CD4-positive, alpha-beta T cell treated with Interleukin-2 at 100 ng/mL for 4 hours (primary cell): ENCODE measurements around the gene AFAP1L2.
"Not testable (repeated sequence)": the region's sequence is repeated elsewhere in the genome, so short reads cannot be mapped to it uniquely, and the experiment has no call there.

Experiments
- DNase-seq: peaks from one replicate; pipeline ENCODE4 v3.0.0-alpha.2; 2020; ENCODE audit warnings: low spot score

AFAP1L2 gene

DNA sequence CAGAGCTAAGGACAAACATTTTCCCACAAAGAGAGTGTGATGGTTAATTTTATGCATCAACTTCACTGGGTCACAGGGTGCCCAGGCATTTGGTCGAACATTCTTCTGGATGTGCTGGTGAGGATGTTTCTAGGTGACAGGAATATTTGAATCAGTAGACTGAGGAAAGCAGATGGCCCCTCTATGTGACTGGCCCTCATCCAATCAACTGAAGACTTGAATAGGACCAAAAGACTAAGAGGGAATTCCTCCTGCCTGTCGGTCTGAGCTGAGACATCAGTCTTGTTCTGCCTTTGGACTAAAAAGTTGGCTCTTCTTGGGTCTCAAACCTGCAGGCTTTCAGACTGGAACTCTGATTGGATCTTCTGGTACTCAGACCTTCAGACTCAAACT lies 44.4 kb downstream of the AFAP1L2 start:
- DNase-seq = no peak

DNA sequence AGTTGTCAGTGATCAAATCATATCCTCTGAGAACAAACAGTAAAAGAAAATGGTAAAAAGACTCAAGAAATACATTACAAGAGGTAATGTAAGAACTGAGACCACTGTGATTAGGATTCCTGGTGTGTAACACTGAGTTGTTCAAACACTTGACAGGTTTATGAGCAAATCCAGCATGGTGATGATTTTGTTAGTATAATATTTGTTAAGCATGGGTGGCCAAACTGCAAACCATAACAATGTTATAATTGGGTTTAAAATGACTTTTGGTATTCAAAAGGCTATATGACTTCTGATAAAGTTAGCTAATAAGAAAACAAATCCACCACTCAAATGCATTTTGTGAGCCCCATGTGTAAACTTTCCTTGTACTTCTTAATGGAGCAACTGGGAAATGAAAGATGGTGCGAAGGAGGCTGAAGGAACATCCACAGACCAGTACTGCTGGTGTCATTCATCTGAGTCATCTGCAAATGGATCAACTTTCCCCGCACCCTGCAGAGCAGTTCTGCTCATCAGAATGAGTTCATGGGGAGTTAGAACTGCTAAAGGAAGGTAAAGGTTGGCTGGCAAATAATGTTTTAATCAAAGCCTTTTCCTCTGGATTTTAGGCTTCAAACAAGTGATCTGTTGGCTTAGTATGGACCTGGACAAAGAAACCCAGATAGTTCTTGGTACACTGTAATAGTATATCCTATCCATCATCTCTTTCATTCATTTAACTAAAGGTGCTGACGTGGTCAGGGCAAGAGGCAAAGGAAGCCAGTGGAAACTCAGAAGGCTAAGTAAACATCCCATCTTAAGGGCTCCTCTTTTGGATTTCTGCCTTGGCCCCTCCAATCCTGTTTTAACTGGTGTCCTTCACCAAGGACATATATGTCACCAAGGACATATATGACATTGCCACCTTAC lies 45.0 kb downstream of the AFAP1L2 start:
- DNase-seq = no peak

DNA sequence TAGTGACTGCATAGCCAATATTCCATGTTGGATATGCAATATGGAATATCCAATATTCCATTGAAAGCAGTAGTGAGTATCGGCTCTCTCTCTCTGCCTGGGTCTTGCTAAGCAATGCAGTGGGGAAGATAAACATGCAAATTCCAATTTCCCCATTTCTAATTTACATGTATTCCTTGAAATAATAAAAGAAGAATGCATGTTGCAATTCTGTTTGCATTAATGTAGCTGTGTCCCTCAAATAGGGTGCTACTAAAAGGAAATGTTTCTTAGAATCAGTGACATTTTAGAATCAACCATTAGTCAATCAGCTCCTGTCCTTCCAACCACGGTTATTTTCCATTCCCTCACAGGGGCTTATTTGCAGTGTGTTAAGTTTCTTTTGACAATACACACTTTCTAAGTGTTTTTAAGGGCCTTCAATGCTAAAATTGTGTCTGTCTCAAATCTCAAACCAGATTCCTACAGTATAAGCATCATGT lies 46.7 kb downstream of the AFAP1L2 start:
- DNase-seq = no peak

DNA sequence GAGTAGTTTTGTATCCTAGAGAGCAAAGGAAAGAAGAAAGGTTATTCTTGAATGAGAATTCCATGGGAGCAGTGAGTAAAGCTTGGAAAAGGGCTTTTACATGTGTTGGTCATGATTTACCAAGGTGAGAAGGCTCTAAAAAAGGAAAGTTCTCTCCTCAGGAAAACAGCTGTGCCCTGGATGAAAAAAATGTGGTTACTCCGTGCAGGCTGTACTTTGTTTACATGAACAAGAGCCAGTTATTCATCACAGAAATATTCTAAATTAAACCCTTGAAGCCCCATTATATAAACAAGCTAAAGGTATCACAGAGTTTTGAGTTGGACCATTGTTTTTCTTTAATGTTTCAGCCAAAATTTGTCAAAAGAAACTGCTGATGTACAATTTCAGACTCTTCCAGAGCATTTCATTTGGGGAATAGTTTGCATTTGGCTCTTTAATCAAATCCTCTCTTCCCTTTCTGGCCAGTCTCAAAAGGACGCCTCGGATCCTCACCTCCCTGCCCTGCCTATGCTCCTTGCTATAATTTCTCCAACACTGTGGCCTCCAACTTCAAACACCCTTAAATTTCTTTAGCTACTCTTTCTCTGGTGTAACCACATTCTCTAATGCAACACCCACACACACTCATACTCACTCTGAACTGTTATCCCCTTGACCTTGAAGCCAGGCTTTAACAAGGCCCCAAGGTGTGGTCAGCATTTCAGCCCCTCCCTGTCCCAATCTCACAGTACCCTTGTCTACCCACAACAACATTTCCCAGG lies 47.4 kb downstream of the AFAP1L2 start:
- DNase-seq = no peak

DNA sequence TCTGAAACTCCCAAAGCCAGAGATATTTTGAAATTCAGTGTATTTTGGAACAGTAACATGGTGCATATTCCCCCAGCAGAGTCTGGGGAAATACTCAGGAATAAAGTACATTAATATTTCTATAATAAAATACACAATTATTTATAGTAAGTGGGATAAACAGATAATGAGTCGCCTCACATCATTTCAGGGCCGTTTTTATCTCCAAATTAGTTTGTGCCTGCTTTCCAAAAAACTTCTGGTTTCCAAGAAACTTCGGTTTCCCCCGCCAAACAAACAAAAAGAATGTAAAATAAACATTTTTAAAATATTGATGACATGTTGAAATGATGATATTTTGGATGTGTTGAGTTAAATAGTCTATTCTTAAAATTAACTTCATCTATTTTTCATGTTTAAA lies 48.2 kb downstream of the AFAP1L2 start:
- DNase-seq = no peak

DNA sequence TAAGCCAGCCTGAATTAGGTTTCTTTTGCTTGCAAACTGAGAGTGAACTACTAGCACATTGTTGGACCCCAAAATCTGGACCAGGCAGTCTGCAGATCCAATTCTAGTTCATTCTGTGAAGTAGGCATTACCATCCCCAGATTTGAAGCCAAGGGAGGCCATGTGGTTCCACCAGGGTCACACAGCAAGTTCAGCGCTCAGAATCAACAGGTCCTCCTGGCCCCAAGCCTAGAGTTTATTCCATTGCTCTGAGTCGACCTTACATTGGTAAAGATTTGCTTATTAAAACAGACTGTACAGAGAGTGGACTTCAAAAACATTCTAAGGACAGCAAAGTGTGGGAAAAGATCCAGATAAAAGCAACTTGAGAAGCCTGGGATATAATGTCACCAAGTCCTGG lies 50.9 kb downstream of the AFAP1L2 start:
- no peak for DNase-seq

DNA sequence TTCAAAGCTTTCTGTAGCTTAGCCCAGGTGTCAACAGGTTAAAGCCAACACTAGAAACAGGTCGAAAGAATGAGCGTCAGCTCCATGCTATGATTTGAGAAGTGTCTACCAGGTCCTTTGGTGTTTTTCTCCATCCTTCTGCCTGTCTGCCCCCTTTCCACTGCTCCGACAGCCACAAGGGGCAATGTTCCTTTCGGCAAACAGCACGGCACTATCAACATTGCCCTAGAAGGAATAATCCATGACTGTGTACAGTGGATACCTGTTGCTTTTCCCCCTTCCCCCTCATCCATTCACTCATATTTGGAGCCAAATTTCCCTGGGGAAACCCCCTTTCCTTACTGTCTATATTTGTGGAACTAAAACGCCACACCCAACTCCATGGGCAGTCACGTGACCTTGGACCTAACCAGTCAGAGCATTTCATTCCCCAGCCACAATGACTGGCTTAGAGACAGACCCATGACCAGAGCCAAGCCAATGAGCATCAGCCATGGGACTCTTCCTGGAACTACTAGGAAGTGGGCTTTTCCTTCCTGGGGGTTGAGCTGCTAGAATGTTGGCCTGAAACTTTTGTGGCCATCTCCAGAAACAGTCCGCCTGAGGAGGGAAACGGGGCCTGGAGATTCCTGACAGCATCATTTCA lies 51.5 kb downstream of the AFAP1L2 start:
- no peak for DNase-seq

DNA sequence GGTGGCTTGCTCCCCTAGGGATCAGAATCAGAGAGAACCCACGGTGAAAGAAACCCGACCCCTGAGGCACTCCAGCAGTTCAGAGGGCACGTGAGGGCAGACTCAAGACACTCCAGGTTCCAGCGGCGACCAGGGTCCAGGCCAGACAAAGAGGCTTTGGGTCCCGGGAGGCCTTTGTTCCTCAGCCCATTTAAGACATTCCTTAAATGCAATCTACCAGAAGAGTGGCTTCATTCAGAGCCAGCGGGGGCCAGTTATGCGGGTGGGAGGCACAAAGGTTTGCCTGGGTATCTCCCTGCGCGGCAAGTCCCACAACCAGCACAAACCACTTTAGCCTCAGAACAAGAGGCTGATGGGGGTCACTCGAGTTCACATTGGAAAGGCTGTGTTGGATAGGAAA lies 53.6 kb downstream of the AFAP1L2 start:
- DNase-seq = no peak

DNA sequence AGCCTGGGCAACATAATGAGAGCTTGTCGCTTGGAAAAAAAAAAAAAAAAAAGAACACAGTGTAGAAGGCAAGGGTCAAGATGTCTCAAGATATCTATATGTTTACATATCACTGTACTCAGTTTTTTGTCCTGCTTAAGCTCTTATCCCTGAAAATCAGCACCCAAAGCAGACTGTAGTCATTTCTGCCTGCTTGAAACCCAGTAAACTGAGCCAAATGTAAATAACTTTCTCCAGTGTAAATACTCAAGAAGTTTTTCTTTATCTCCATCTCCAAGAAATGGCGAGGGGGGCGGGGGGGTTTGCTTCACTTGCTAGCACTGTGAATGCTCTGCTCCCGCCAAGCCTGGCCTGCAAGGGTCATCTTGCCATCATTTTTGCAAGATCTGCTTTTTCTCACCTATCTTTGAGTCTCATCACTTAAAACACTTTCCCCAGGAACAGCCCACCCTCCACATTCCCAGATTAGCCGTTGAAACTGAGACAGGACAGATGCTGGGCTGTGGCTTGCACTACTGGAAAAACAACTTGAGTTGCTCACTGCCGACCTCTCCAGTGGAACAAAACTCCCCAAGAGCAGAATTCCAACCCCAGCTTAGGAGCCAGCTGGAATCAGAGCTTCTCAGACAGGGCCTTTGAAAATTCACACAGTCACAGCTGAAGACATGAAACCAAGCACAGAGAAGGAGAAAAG lies 54.6 kb downstream of the AFAP1L2 start:
- no peak for DNase-seq

DNA sequence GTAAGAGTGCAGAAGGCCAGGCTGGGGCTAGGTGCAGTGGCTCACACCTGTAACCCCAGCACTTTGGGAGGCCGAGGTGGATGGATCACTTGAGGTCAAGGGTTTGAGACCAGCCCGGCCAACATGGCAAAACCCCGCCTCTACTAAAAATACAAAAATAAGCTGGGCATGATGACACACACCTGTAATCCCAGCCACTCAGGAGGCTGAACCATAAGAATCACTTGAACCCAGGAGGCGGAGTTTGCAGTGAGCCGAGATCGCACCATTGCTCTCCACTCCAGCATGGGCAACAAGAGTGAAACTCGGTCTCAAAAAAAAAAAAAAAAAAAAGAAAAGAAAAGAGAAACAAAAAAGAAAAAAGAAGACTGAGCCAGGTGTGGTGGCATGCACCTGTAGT lies 55.2 kb downstream of the AFAP1L2 start:
- DNase-seq = not testable (repeated sequence)

DNA sequence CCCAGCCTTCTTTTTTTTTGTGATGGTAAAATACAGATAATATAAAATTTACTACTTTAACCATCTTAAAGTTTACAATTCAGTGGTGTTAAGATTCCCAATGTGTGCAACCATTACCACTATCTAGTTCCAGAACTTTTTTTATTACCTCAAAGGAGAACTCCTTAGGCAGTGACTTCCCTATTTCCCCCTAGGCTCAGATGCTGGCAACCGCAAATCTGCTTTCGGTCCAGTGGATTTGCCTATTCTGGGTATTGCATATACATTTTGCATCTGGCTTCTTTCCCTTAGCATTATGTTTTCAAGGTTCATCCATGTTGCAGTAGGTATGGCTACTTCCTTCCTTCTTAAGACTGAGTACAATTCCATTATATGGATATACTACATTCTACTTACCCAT lies 56.5 kb downstream of the AFAP1L2 start:
- DNase-seq = no peak

DNA sequence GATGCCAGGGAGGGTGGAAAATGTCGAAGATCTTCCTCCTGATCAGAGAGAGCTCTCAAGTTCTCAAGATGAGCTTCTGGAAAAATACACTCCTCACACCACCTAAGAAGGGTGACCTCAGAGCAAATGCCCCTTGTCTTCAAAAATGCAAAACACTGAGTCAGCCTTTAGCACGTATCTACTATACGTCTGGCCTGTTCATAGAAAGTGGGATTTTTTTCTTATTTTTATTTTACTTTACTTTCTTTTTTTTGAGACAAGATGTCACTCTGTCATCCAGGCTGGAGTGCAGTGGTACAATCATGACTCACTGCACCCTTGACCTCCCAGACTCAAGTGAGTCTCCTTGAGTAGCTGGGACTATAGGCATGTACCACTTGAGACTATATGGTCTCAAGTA lies 57.1 kb downstream of the AFAP1L2 start:
- no peak for DNase-seq

DNA sequence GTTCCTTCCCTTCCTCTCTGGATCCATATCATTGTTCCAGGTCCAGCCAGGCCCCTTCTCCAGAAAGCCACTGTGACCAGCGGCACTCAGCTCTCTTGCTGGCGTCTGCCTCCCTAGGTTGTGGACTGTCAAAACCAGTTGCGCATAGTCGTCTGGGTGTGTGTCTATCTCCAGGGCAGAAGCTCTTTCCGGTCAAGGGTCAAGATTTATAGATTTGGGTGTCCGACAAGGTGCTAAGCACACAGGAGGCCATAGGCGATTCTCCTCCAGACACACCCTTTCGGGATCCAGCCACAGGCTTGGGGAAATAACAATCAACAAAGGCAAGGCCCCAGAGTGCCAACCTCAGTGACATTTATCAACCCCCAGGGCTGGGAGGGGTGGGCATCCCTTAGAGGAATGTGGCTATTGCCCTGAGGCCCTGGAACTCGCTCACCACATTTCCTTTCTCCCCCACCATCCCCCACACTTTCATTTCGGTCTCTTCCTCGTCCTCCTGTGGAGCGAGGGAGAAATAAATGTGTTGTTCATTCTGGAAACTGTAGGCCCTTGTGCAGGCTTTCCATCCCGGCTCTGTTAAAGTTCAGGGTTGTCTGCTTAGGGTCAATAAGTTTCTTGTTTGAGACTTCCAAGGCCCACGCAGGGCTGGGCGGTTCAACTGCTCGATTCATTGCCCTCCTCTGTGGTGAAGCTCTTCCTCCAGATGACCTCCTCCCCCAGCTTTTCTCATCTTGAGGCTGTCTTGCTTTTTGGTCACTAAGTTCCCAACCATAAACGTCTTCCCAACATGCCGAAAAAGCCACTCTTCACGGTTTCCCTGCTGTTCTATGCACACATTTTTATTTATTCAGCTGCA lies 57.9 kb downstream of the AFAP1L2 start:
- no peak for DNase-seq

DNA sequence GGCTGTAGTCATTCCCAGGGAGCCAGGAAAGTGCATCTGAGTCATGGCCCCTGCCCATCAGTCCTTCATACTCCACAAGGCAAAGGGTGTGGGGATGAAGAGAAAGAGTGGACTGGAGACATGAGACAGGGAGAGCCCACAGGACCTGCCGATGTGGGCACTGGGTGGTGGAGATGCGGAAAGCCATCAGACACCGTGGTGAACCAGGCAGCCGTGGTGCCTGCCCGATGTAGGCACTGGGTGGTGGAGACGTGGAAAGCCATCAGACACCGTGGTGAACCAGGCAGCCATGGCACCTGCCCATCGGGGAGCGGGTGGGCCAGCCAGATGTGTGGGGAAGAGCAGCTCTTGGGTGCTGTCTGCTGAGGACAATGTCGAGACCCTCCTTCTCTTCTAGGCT lies 58.6 kb downstream of the AFAP1L2 start:
- no peak for DNase-seq

DNA sequence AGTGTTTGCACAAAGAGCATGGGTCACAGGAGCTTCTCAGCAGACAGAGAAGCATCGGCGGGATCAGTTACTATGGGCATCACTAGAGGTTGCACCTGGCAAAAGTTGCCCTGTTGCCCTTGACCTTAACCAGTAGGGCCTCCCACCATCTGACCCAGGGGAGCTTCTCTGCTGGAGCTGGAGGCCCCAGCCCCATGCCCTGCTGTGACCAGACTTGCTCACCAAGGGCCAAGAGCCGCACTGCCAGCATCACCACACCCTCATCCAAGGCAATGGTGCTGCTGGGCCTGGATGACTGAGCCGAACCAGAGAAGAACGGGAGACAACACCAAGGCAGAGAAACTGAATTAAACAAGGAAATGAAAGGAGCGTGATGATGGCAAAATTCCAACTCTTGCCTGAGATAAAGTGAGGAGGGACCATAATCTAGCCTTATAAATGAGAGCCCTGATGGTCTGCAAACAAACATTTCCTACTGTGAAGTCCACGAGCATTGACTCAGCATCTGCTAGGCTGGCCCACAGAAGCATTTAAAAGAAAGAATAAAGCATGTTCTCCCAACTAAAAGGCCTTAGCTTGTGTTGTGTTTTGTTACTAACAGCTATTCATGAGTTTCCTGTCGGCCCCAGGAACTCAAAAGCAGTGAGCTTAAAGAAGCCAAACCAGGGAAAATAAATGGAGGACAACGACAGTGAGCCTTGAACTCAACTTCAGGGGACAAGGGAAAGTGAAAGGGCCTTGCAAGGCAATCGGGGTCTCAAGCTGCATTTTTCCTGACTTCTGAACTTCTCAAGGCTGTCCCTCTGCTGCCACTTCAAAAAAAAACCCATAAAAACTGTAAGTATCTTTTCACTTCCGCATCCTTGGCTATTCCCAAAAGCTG lies 60.4 kb downstream of the AFAP1L2 start:
- DNase-seq = no peak

DNA sequence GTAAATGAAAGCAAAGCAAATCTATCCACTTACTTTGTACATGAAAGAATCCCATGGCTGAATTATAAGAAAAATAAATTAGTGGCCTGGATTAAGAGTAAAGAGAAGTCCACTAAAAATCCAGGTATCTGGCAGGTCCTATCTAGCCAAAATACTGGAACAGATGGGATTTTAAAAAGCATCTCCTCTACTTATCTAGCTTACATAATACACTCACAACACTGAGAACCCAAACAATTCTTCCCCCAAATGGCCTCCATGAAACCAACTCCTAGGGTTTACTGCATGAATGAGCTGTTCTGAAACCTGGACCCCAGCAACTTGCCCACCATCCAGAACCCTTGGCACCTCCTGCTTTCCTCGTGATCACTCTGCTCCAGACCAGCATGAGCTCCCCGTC lies 61.3 kb downstream of the AFAP1L2 start:
- no peak for DNase-seq

DNA sequence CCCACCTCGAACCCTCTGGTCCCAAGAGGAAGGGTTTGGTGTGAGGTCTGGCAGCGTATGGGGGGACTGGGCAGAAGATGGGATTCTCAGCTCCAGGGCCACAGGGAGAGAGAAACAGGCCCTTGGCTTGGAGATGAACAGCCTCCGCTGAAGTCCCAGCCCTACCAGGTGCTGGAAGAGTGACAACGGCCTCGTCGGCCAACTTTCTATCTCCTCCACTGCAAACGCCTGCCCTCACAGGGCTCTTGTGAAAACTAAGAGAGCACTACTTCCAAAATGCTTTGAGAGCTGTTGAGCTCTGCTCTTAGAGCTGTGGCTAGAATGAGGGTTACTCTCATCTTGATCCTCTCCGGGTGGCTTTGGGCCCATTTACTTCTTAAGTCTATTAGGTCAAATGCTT lies 63.5 kb downstream of the AFAP1L2 start:
- no peak for DNase-seq

DNA sequence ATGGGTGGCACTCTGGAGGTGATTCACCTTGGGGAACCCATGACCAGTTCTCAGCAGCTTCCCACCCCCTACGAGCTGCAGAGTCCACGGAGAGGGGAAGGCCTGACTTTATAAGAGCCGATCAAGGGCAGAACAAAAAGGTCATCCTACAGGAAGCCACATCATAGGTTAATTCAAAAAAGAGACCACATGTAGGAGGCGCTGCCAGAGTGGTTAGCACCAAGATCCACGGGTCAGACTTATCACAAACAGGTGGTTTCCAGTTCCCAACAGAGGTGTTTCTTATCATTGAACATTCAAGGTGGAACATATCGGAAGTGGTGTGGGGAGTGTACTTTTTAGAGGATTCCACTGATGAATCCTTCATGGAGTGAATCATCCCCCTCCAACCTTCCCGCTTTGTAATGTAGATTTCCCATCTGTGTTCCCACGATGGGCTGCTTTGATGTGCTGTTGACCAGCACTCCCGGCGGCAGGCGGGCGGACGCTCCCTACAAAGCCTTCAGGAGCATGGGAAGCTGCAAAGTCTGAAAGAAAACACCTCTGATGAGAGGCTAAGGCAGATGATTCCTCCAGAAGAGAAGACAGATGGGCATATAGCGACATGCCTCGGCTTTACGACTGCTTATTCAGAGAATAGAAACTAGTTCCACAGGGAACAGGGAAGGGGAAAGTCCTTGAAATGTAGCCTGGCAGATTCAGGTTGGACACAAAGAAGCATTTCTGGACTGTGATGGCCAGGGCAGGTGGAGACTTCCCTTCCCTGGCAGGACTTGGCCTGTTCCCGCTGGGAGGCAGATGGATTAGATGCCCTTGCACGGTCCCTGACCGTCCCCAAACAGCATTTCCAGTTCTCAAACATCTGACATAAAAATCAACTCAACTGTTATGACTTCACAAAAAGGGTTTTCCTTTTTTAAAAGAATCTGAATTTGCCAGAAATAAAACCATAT lies 66.5 kb downstream of the AFAP1L2 start:
- no peak for DNase-seq
